UCSD-AML1 (cell line): ENCODE measurements around the gene PPM1K.

Experiments
- DNase-seq: peaks from one replicate; lab custom pipeline; 2025; ENCODE audit not compliant: unreplicated experiment; lab: John Stamatoyannopoulos, UW

The PPM1K gene

DNA sequence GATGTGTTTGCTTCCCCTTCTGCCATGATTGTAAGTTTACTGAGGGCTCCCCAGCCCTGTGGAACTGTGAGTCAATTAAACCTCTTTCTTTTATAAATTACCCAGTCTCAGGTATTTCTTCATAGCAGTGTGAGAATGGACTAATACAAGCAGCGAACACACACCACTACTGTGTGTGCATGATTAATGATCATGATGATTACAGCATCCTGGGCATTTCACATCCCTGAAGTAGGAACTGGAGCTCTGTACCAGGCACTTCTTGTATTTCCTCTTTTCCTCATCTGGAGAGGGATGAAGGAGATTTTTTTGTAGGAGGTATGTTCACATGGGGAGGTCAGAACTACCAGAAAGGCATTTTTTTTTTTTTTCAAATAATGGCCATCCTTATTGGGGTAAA is 60.8 kb downstream of the PPM1K start:
- no peak for DNase-seq

DNA sequence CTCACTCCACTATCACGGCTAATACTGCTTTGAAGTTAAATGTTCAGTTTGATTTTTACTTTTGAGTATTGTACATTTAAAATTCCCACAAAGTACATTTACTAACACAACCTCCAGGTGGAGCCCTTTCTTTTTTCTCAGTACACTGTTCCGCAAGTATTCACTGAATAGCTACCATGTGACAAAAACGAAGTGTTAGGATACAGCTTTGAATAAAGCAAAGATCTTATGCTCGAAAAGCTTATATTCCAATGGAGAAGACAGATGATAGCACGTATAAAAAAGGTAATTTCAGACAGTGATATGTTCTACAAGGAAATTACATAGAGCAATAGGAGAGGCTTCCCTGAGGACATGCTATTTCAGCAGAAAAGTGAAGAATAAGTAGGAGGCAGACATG is 65.3 kb downstream of the PPM1K start:
- no peak for DNase-seq

DNA sequence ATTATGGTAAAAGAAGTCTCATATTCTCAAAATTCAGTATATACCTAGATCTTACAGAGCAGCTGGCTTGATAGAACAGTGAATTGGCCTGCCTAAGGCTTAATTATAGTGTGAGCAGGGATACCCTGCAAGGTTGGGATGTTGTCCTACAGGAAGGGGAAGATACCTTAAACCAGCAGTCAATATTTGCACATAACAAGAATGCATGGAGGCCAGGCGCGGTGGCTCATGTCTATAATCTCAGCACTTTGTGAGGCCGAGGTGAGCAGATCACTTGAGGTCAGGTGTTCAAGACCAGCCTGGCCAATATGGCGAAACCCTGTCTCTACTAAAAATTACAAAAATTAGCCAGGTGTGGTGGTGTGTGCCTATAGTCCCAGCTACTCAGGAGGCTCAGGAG is 67.2 kb downstream of the PPM1K start:
- DNase-seq = no peak

DNA sequence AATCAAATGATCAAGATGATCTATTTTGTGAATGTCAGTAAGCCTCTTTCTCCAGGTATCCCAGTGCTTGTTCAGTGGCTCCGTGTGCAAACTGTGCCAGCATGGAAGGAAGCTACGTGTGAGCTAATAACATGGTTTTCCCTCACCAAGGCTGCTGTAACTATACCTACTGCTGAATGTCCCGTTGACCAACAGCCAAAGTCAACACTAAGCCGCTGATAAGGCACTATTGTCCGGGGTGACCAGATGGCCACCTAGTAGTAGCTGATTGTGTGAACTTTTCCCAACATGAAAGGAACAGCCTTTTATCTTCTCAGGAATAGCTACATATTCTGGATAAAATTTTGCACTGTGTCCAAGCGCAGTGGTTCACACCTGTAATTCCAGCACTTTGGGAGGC is 68.0 kb downstream of the PPM1K start:
- DNase-seq = no peak

DNA sequence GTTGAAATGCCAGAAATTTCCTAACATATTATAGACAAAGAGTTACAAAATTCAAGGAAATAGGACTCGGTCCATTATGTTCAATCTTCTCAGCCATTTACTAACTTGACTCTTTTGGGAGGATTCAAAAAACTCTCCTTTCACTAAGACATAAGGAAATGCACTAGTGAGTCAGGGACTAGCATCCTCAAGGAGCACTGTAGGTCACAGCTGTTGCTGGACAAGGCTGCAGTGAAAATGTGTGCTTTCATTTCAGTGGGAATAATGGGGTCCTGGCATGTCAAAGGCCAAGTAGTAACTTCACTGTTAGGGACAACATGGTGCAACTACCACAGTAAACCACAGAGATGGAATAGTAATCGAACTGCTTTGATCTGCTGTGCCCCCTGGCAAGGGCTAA is 69.0 kb downstream of the PPM1K start:
- no peak for DNase-seq

DNA sequence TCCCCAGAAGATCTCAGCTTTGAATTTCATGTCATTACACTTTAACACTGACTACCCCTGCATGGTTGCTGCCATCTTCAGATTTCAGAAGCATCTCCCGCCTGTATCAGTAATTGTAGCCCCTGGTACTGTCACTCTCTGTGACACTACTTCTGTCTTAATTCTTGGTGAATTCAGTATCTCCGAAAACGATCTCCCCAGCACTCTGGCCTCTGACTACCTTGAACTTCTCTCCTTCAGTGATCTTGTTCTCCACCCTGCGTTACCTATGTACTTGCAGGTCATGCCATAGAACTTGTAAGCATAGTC is 72.2 kb downstream of the PPM1K start:
- no peak for DNase-seq

DNA sequence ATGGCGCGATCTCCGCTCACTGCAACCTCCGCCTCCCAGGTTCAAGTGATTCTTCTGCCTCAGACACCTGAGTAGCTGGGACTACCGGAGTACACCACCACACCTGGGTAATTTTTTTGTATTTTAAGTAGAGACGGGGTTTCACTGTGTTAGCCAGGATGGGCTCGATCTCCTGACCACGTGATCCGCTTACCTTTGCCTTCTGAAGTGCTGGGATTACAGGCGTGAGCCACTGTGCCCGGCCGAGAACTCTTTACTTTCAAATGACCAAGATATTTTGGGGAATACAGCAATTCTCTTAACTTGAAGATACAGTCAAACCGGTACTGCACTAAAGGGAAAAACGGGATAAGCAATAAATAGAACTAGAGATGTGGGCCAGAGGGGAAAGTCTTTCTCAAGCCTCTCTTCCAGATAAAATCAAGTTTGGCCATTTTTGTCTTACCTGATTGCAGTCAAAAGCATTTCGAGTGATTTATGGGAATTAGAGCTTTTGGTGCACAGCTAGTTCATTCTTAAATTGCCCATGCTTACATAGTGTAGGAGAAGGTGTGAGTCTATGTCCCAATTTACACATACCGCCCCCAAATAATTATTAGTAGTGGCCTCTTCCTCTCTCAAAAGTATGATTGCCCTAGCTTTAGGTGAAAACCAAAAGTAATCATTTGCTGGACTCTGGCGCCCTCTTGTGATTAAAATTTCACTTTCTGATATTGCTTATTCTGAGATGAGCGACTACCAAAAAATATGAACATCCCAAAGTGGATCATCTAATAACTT is 72.7 kb downstream of the PPM1K start:
- DNase-seq = no peak

DNA sequence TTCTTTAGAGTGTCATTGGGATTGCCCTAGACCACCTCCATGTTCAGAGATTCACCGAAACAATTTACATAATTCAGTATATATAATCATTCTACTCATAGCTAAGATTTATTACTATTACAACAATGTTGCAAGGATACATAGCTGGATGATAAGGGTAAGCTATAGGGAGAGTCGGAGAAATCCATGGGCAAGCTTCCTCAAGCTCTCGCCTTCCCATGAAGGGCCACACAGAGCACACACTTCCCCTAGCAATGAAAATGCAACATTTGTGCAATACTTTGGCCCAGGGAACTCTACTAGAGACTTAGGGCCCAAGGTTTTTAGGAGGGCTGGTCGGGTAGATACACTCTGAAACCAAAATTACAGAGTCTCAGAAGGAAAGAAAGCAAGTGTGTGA is 76.2 kb downstream of the PPM1K start:
- no peak for DNase-seq
